K562 (cell line): ENCODE results near the gene GSS. TPM values are rescaled to one million over a fixed set of nuclear protein-coding genes. Genes with fewer than 3 reads are reported as not detected.

Source experiments
- ARNT ChIP-seq, 2 experiments: fragments of 450-650 bp; IDR thresholded peaks; 2 replicates each; pipeline ENCODE4 v1.6.1; 2016; ENCODE audit warnings: mild to moderate bottlenecking in 1 of 2
- BRD4 ChIP-seq: fragments of 200-600 bp; sonication (generic); IDR thresholded peaks from 2 replicates; pipeline ENCODE4 v1.6.1; 2017; ENCODE audit warnings: inconsistent platforms
- CBX1 ChIP-seq: sonication (generic); IDR thresholded peaks from 2 replicates; pipeline ENCODE4 v1.6.1; 2016; ENCODE audit warnings: antibody characterized with exemption, low read depth, mild to moderate bottlenecking
- CC2D1A ChIP-seq: fragments of 450-650 bp; IDR thresholded peaks from 2 replicates; pipeline ENCODE4 v1.6.1; 2017; ENCODE audit warnings: mild to moderate bottlenecking
- DNMT1 ChIP-seq: fragments of 450-650 bp; IDR thresholded peaks from 2 replicates; pipeline ENCODE4 v1.6.1; 2016; ENCODE audit warnings: antibody characterized with exemption, mild to moderate bottlenecking
- ETV1 ChIP-seq: fragments of 450-650 bp; conservative IDR thresholded peaks from 2 replicates; pipeline ENCODE4 v1.6.1; 2016; ENCODE audit warnings: missing genetic modification characterization, control low read depth, low read depth, missing compliant biosample characterization
- GATAD2A ChIP-seq: fragments of 450-650 bp; IDR thresholded peaks from 2 replicates; pipeline ENCODE4 v1.6.1; 2017
- HDAC8 ChIP-seq: fragments of 450-650 bp; IDR thresholded peaks from 2 replicates; pipeline ENCODE4 v1.6.1; 2016; ENCODE audit warnings: mild to moderate bottlenecking, missing genetic modification characterization, moderate library complexity, missing compliant biosample characterization
- NR1H2 ChIP-seq: sonication (generic); formaldehyde crosslinking; IDR thresholded peaks from 2 replicates; pipeline ENCODE4 v1.4.0; 2020; ENCODE audit warnings: mild to moderate bottlenecking, missing genetic modification reagents
- PHF8 ChIP-seq: fragments of 200-600 bp; sonication (generic); IDR thresholded peaks from 2 replicates; pipeline ENCODE4 v1.6.1; 2012; ENCODE audit warnings: mixed run types, mild to moderate bottlenecking, inconsistent platforms, low read length, moderate library complexity, borderline replicate concordance
- RB1 ChIP-seq: fragments of 450-650 bp; IDR thresholded peaks from 2 replicates; pipeline ENCODE4 v1.6.1; 2017; ENCODE audit warnings: low read depth, mild to moderate bottlenecking
- SIN3B ChIP-seq: fragments of 450-650 bp; IDR thresholded peaks from 2 replicates; pipeline ENCODE4 v1.6.1; 2017; ENCODE audit warnings: low read depth, mild to moderate bottlenecking, moderate library complexity
- SP1 ChIP-seq: sonication (generic); formaldehyde crosslinking; IDR thresholded peaks from 2 replicates; pipeline ENCODE4 v1.8.1; 2022; ENCODE audit warnings: mild to moderate bottlenecking, missing genetic modification reagents
- SRF ChIP-seq, 2 experiments: fragments of 250-450, 450-650 bp in 1 of 2; sonication (Bioruptor Pico) in 1 of 2; sonication (generic) in 1 of 2; formaldehyde crosslinking; IDR thresholded peaks; 2 replicates each; pipeline versions ENCODE4 v1.5.0 to v1.5.1; 2020 to 2022; ENCODE audit warnings: mild to moderate bottlenecking in 1 of 2, missing genetic modification reagents in 1 of 2
- SRSF7 ChIP-seq: fragments of 200-400 bp; formaldehyde crosslinking; optimal IDR thresholded peaks from 2 replicates; pipeline ENCODE3; 2017; ENCODE audit warnings: mild to moderate bottlenecking, low read depth, low read length
- TRIM28 ChIP-seq: fragments of 450-650 bp; IDR thresholded peaks from 2 replicates; pipeline ENCODE4 v1.6.1; 2017
- ZFPM2 ChIP-seq: fragments of 250-450 bp; sonication (Bioruptor Pico); IDR thresholded peaks from 2 replicates; pipeline ENCODE4 v1.5.1; 2022; ENCODE audit warnings: mild to moderate bottlenecking
- ZNF140 ChIP-seq: fragments of 250-450 bp; sonication (Bioruptor Pico); IDR thresholded peaks from 2 replicates; pipeline ENCODE4 v1.8.0; 2021; ENCODE audit warnings: moderate library complexity, mild to moderate bottlenecking, inconsistent platforms
- ZNF3 ChIP-seq: fragments of 250-450 bp; sonication (Bioruptor Pico); IDR thresholded peaks from 2 replicates; pipeline ENCODE4 v1.5.0; 2021; ENCODE audit warnings: mild to moderate bottlenecking, moderate library complexity
- ZNF586 ChIP-seq: fragments of 450-650 bp; formaldehyde crosslinking; conservative IDR thresholded peaks from 2 replicates; pipeline ENCODE4 v1.4.0; 2020; ENCODE audit warnings: mild to moderate bottlenecking, moderate library complexity
- ZNF668 ChIP-seq: fragments of 250-450 bp; sonication (Bioruptor Pico); IDR thresholded peaks from 2 replicates; pipeline ENCODE4 v1.8.0; 2022; ENCODE audit warnings: mild to moderate bottlenecking, inconsistent platforms
- ZNF76 ChIP-seq: fragments of 250-450 bp; sonication (Bioruptor Pico); IDR thresholded peaks from 2 replicates; pipeline ENCODE4 v1.4.0; 2020; ENCODE audit warnings: mild to moderate bottlenecking, moderate library complexity, borderline replicate concordance
- ZNF77 ChIP-seq: fragments of 250-450 bp; sonication (Bioruptor Pico); IDR thresholded peaks from 2 replicates; pipeline ENCODE4 v1.5.0; 2020
- polyA plus RNA-seq, 8 experiments: library from polyadenylated mRNA; depleted of rRNA in 4 of 8; stranded (reverse) in 5 of 8; unstranded in 3 of 8; fragments of >200 nt; fragmentation: Nextera tagmentation in 2 of 8; fragmentation: Illumina TruSeq in 1 of 8; extraction: Ambion mirVana in 2 of 8; extraction: Trizol in 1 of 8; gene quantifications; 2 replicates each; pipeline versions ENCODE4 v1.2.1 to v1.2.3, GENCODE V29; 2011 to 2014; ENCODE audit warnings: inconsistent platforms in 1 of 8, missing spikeins in 1 of 8
- total RNA-seq, 7 experiments: library from RNA; depleted of rRNA in 6 of 7; stranded (reverse); fragments of >200 nt in 6 of 7; fragmentation: Illumina TruSeq in 2 of 7; extraction: Trizol in 2 of 7; gene quantifications; 2 replicates each; pipeline versions ENCODE4 v1.2.1 to v1.2.3, GENCODE V29; 2011 to 2021; ENCODE audit warnings: low replicate concordance in 1 of 7
- TF ChIP-seq, protein P1 (sequence below): fragments of 450-650 bp; formaldehyde crosslinking; IDR thresholded peaks from 2 replicates; pipeline ENCODE4 v1.4.0; 2020; ENCODE audit warnings: mild to moderate bottlenecking, moderate library complexity
- TF ChIP-seq, protein P2 (sequence below): fragments of 250-450 bp; sonication (Bioruptor Pico); IDR thresholded peaks from 2 replicates; pipeline ENCODE4 v1.8.0; 2021; ENCODE audit warnings: moderate library complexity, mild to moderate bottlenecking, inconsistent platforms
- TF ChIP-seq, protein P3 (sequence below), 3 experiments: fragments of 200-800 bp in 1 of 3; fragments of 250-450 bp in 1 of 3; fragments of 450-650 bp in 1 of 3; sonication (Bioruptor Pico) in 1 of 3; sonication (Bioruptor generic) in 1 of 3; formaldehyde crosslinking in 1 of 3; IDR thresholded peaks; 2 replicates each; pipeline versions ENCODE4 v1.6.1 to v1.8.0; 2016 to 2022; ENCODE audit warnings: mild to moderate bottlenecking in 2 of 3, missing genetic modification characterization in 2 of 3, missing compliant biosample characterization in 1 of 3, moderate library complexity in 1 of 3

GSS gene
- total and polyA plus RNA-seq, 9 of the 15 experiments (the other 6 are each of a cell fraction or from before 2014, with no cell fraction given) = 18.4 to 165 (median 89.4) TPM

DNA sequence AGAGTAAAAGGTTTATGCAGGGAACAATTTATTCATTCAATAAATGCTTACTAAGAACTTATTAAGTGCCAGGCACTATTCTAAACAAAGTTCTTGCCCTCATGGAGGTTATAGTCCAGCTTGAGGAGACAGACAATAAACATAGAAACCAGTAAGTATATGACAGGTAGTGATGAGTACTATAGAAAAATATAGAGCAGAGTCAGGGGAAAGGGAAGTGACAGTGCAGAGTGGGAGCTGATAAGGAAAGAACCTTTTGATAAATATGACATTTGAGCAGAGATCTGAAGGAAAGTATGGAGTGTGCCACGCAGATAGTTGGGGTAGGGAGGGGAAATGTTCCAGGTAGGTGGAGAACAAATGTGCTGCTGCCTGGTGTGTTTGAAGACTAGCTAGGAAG lies 67.1 kb downstream of the GSS start (continued):
- TF ChIP-seq CBX1 (no peak), SIN3B (no peak), CC2D1A (peak; percentile 84; the same call in 1 of the 2 replicates), ZNF586 (no peak), DNMT1 (no peak), ZNF3 (CRISPR knock-in tag) (no peak), ARNT (IDR thresholded peaks at IDR 0.05) (peak; percentile 64 to 73; a peak in 2 of 4 replicates), HDAC8 (tag) (no peak), SP1 (no peak), SRSF7 (no peak), SRF (CRISPR knock-in tag; IDR thresholded peaks at IDR 0.05) (no peak), ZFPM2 (no peak), BRD4 (no peak), ZNF668 (CRISPR knock-in tag) (no peak), ZNF140 (CRISPR knock-in tag) (no peak), NR1H2 (CRISPR knock-in tag) (no peak), PHF8 (no peak), ETV1 (tag) (peak; percentile 39; the same call in 1 of the 2 replicates), ZNF77 (CRISPR knock-in tag) (no peak), TRIM28 (peak; percentile 98), RB1 (no peak), GATAD2A (no peak), ZNF76 (CRISPR knock-in tag) (no peak)
- TF ChIP-seq, protein P1, sequence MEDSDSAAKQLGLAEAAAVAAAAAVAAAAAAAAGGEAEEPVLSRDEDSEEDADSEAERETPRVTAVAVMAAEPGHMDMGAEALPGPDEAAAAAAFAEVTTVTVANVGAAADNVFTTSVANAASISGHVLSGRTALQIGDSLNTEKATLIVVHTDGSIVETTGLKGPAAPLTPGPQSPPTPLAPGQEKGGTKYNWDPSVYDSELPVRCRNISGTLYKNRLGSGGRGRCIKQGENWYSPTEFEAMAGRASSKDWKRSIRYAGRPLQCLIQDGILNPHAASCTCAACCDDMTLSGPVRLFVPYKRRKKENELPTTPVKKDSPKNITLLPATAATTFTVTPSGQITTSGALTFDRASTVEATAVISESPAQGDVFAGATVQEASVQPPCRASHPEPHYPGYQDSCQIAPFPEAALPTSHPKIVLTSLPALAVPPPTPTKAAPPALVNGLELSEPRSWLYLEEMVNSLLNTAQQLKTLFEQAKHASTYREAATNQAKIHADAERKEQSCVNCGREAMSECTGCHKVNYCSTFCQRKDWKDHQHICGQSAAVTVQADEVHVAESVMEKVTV (CRISPR knock-in tag) = no peak
- TF ChIP-seq, protein P2, sequence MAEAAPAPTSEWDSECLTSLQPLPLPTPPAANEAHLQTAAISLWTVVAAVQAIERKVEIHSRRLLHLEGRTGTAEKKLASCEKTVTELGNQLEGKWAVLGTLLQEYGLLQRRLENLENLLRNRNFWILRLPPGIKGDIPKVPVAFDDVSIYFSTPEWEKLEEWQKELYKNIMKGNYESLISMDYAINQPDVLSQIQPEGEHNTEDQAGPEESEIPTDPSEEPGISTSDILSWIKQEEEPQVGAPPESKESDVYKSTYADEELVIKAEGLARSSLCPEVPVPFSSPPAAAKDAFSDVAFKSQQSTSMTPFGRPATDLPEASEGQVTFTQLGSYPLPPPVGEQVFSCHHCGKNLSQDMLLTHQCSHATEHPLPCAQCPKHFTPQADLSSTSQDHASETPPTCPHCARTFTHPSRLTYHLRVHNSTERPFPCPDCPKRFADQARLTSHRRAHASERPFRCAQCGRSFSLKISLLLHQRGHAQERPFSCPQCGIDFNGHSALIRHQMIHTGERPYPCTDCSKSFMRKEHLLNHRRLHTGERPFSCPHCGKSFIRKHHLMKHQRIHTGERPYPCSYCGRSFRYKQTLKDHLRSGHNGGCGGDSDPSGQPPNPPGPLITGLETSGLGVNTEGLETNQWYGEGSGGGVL (CRISPR knock-in tag) = no peak
- TF ChIP-seq, protein P3, sequence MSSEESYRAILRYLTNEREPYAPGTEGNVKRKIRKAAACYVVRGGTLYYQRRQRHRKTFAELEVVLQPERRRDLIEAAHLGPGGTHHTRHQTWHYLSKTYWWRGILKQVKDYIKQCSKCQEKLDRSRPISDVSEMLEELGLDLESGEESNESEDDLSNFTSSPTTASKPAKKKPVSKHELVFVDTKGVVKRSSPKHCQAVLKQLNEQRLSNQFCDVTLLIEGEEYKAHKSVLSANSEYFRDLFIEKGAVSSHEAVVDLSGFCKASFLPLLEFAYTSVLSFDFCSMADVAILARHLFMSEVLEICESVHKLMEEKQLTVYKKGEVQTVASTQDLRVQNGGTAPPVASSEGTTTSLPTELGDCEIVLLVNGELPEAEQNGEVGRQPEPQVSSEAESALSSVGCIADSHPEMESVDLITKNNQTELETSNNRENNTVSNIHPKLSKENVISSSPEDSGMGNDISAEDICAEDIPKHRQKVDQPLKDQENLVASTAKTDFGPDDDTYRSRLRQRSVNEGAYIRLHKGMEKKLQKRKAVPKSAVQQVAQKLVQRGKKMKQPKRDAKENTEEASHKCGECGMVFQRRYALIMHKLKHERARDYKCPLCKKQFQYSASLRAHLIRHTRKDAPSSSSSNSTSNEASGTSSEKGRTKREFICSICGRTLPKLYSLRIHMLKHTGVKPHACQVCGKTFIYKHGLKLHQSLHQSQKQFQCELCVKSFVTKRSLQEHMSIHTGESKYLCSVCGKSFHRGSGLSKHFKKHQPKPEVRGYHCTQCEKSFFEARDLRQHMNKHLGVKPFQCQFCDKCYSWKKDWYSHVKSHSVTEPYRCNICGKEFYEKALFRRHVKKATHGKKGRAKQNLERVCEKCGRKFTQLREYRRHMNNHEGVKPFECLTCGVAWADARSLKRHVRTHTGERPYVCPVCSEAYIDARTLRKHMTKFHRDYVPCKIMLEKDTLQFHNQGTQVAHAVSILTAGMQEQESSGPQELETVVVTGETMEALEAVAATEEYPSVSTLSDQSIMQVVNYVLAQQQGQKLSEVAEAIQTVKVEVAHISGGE (CRISPR knock-in tag; IDR thresholded peaks at IDR 0.05) = no peak; a peak in 1 of 6 replicates
